ENCODE measurements around the gene KCNJ11.

GRCh38 chr11:17350455-17351171, 37.8 kb downstream of the KCNJ11 start:
- TF ChIP-seq, protein P1, sequence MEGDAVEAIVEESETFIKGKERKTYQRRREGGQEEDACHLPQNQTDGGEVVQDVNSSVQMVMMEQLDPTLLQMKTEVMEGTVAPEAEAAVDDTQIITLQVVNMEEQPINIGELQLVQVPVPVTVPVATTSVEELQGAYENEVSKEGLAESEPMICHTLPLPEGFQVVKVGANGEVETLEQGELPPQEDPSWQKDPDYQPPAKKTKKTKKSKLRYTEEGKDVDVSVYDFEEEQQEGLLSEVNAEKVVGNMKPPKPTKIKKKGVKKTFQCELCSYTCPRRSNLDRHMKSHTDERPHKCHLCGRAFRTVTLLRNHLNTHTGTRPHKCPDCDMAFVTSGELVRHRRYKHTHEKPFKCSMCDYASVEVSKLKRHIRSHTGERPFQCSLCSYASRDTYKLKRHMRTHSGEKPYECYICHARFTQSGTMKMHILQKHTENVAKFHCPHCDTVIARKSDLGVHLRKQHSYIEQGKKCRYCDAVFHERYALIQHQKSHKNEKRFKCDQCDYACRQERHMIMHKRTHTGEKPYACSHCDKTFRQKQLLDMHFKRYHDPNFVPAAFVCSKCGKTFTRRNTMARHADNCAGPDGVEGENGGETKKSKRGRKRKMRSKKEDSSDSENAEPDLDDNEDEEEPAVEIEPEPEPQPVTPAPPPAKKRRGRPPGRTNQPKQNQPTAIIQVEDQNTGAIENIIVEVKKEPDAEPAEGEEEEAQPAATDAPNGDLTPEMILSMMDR (IDR thresholded peaks at IDR 0.05): no peak
- TF ChIP-seq ZFX (IDR thresholded peaks at IDR 0.05; ENCODE audit: borderline replicate concordance): no peak
